SKM-1 treated with dmso at 0.1 percent for 144 hours (cell line): ENCODE measurements around the gene ACE.
A peak's percentile ranks its signal among the peaks of the same experiment; 100 is the strongest.

Experiments
- DNase-seq: peaks from one replicate; lab custom pipeline; 2025; ENCODE audit not compliant: unreplicated experiment; lab: John Stamatoyannopoulos, UW

Gene ACE

DNA sequence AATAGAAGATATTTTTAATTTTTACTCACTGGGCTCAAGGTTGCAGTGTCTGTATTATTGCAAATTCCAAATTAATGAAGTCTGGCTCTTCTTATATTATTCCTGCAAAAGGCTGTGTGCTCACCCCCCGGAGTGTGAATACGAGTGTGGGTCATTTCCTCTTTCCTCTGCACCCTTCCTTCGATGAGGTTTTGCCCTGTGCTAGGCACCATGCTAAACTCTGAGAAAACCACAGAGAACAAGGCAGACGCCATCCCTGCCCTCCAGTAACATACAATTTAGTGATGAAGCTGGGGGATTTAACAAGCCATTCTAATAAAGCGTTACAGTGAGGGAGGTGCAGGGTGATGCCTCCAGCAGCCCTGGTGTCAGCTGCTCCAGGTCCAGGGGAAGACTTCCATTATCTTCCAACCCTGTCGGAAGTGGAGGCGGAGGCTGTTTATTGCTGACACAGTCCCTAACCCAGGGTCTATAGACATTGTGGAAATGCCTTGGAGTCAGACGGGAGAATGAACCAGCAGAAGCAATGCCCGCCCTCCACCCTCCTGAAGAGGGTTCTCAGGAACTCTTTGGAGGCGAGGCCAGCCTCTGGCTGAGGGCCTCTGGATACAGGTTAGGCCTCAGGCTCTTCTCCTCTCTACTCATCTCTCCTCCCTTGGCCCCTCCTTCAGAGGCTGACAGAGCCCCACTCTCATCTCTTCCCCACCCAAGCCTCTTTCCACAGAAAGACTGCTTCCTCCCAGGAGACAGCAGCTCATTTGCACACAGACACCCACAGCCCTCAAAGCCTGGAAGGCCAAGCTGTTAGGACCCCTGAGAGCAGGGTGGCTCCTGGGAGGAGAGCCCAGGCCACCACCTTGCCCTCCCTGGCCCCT lies 2.0 kb upstream of the ACE start:
- DNase-seq = no peak

GRCh38 chr17:63475491-63476412 lies 1.1 kb upstream of the ACE start:
- DNase-seq = no peak

DNA sequence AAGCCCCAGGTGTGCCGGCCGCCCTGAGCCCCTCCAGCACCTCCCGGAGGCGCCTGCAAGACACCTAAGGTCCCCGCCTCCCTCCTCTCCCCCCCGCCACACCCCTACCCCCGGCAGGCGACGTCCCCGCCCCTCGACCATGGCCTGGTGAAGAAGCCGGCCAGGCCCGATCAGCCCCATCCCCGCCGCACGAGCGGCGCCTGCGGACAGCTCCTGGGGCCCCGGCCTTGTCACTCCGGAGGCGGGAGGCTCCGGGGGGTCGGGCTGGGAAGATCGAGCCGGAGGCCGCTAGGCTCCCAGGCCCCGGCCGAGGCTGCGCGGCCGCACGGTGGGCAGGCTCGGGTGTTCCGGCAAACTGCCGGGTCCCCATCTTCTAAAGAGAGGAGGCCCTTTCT lies 405 bp upstream of the ACE start:
- DNase-seq = no peak

GRCh38 chr17:63477480-63478440 lies 899 bp downstream of the ACE start:
- DNase-seq = no peak

- peak; percentile 85 for DNase-seq
Measured at GRCh38 chr17:63478814-63479494, 2.1 kb downstream of the ACE start.

DNA sequence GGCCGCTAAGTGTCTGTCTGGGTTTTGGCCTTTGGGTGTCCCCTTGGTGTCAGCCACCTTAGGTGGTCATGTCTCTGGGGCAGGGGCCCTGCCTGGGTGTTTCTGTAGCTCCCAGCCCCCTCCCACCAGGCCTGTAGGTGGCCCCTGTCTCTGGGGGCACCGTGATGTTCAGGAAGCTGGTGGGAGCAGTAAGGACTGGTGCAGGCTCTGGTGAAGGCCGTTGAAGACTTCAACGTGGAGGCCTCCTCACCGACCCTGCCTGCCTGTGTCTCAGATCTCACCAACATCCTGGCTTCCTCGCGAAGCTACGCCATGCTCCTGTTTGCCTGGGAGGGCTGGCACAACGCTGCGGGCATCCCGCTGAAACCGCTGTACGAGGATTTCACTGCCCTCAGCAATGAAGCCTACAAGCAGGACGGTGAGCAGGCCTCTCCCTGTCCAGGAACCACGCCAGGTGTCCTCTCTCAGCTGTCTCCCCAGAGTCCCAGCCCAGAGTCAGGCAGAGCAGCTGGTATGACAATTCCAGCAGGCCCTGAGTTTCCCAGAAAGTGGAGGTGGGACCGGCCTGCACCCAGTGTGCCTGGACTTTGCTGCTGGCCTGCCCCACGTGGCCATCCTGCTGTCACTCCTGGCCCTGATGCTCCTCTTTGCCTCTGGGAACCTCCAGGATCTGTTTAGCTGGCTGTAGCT lies 2.8 kb downstream of the ACE start:
- DNase-seq = no peak

DNA sequence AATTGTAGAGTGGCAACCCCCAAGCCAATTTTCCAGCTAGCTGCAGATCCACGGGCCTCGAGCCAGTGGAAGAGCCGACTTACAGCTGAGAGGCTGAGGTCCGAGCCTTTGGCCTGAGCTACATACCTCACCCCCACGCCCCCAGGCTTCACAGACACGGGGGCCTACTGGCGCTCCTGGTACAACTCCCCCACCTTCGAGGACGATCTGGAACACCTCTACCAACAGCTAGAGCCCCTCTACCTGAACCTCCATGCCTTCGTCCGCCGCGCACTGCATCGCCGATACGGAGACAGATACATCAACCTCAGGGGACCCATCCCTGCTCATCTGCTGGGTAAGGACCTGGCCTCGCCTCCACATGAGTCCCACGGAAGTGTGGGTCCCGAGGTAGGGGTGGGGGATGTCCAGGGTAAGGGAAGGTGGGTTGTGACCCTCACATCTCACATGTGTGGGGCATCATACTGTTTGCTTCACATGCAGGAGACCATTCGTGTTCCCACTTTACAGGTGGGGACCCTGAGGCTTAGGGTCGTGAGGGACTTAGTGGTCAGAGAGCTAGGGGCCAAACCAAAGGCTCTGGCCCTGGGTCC lies 3.4 kb downstream of the ACE start:
- no peak for DNase-seq

DNA sequence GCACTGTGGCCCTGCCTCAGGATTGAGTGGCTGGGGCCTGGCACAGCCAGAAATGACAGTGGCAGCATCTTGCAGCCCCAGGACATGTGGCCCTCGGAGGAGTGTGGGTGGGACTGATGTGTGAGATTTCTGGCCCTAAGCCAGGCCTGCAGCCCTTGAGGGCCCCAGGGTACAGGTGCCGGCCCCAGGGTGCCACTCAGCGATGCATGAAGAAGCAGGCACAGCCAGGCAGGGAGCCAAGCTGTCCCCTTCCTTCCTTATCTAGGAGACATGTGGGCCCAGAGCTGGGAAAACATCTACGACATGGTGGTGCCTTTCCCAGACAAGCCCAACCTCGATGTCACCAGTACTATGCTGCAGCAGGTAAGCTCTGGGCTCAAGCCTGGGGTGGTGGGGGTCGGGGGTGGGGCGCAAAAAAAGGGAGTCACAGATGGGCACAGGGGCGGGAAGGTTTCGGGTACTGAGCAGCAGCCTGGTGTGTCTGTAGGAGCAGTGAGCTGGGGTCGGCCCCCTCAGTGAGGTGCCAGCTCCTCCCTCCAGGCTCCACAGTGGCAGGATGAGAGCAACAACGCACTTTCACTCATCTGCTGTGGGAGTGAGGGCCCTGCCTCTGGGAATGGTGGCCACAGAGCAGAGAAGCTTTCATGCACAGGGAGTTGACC lies 4.1 kb downstream of the ACE start:
- no peak for DNase-seq

GRCh38 chr17:63481488-63481870 lies 4.6 kb downstream of the ACE start:
- no peak for DNase-seq

DNA sequence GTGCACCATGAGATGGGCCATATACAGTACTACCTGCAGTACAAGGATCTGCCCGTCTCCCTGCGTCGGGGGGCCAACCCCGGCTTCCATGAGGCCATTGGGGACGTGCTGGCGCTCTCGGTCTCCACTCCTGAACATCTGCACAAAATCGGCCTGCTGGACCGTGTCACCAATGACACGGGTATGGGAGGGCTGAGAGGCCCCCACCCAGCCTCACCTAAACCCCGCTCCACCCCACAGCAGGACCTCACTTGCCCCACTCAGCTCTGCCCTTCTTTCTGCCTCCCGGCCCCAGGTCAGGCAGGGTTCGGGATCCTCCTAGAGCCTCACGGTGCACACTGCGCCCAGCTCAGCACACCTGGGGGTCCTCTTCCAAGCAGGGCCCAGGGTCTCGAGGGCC lies 5.6 kb downstream of the ACE start:
- DNase-seq = no peak

DNA sequence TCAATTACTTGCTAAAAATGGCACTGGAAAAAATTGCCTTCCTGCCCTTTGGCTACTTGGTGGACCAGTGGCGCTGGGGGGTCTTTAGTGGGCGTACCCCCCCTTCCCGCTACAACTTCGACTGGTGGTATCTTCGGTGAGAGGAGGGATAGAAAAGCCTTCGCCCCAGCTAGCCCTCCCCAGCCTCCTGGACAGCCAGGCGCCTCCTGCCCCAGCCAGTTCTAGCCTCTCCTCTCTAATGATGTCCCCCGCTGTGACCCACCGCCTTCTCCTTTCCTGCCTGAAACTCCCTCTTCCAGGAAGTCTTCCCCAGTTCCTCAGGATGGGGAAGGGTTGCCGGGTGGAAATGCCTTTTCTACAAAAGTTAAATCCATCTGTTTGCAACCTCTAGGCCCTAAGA lies 6.2 kb downstream of the ACE start:
- no peak for DNase-seq

DNA sequence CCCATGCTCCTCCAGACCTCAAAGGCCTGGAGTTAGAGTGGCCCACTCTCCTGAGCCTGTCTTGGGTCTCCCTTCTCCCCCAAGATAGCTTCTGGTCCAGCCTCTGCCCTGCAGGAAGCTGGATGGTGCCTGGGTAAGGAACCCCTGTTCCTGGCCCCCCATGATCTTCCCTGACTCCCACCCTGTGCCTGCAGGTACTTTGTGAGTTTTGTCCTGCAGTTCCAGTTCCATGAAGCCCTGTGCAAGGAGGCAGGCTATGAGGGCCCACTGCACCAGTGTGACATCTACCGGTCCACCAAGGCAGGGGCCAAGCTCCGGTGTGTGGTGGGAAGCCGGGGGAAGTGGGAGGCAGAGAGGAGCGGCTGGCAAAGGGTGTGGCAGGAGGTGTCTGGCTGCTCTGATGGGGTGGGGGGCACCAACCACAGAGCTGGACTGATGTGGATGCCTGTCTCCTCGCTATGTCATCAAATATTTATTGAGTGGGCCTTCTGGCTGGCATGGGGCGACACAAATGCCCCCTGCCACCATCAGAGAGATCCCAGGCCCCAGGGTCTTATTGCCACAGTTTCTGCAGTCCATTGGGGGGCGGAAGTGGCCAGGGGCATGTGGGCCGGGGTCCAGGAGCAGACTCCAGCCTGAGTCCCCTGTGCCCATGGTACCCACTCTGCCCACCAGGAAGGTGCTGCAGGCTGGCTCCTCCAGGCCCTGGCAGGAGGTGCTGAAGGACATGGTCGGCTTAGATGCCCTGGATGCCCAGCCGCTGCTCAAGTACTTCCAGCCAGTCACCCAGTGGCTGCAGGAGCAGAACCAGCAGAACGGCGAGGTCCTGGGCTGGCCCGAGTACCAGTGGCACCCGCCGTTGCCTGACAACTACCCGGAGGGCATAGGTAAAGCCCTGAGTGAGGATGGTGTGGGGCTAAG lies 7.1 kb downstream of the ACE start:
- DNase-seq = no peak

GRCh38 chr17:63486317-63487013 lies 9.6 kb downstream of the ACE start:
- DNase-seq = no peak

- DNase-seq = no peak
Measured at GRCh38 chr17:63487014-63487339, 10.1 kb downstream of the ACE start.

DNA sequence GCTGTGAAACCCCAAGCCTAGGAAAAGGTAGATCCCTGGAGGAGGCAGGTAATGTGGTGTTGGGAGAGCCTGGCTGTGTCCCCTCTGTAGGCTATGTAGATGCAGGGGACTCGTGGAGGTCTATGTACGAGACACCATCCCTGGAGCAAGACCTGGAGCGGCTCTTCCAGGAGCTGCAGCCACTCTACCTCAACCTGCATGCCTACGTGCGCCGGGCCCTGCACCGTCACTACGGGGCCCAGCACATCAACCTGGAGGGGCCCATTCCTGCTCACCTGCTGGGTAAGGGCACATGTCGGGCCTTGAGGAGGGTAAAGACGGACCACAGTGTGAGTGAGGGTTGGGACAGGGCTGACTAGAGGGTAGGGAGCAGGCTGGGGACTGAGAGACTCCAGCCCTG lies 12.0 kb downstream of the ACE start:
- no peak for DNase-seq

DNA sequence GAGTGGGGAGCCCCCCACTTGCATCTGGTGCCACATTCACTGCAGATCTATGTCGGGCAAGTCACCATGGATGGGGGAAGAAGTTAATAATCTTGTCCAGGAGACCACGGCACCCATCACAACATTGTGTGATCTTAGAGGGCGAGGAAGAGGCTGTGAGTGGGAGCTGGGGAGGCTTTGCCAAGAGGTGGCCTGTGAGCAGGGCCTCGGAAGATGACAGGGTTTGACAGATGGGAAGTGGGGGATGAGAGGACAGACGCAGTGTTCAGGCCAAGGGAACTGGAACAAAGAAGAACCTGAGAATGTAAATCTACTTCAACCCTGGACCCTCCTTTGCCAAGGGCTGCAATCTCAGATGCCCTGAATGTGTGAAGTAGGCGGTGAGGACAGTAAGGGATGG lies 12.4 kb downstream of the ACE start:
- DNase-seq = no peak

- no peak for DNase-seq
Measured at GRCh38 chr17:63490329-63490728, 13.5 kb downstream of the ACE start.
